GM10248 (cell line): Measurements from ENCODE around the gene TRERF1.

Experiments used
- CTCF ChIA-PET: fragments of 300-600 bp; sonication (Branson Sonifier 250); formaldehyde crosslinking; extraction: SDS; loops from one replicate; lab custom pipeline; 2021; ENCODE audit warnings: antibody characterized with exemption; lab: Yijun Ruan, JAX
- POLR2A ChIA-PET: fragments of 350-650 bp; sonication (Branson Sonifier 250); formaldehyde crosslinking; extraction: SDS; loops from one replicate; lab custom pipeline; 2020; ENCODE audit warnings: antibody characterized with exemption; lab: Yijun Ruan, JAX
- DNase-seq: peaks from one replicate; pipeline ENCODE4 v3.0.0; 2012; ENCODE audit errors: extremely low spot score
- CTCF ChIP-seq: IDR thresholded peaks from 2 replicates; pipeline ENCODE4 v1.5.1; 2012; ENCODE audit warnings: mild to moderate bottlenecking, low read depth; ENCODE audit errors: extremely low read depth, missing control alignments, control extremely low read depth

The TRERF1 gene

GRCh38 chr6:42368181-42368580 is 83.5 kb downstream of the TRERF1 start:
- CTCF ChIA-PET = interaction anchor here (1.8 to 3.6 kb wide), 4 partner anchors 10 to 179 kb away, joined by 5 to 16 read pairs (median 9); no protein-coding TSS in a partner anchor
- TF ChIP-seq CTCF = no peak
- POLR2A ChIA-PET = no interaction called here
- peak; percentile 68 for DNase-seq

GRCh38 chr6:42367353-42368011 is 84.2 kb downstream of the TRERF1 start:
- TF ChIP-seq CTCF = no peak
- peak; percentile 77 for DNase-seq
- POLR2A ChIA-PET = no interaction called here
- CTCF ChIA-PET = interaction anchor here (0.9 to 3.6 kb wide), 9 partner anchors 9 to 180 kb away, joined by 3 to 16 read pairs (median 4); no protein-coding TSS in a partner anchor

GRCh38 chr6:42366999-42367352 is 84.8 kb downstream of the TRERF1 start:
- no peak for TF ChIP-seq CTCF
- ChIA-PET CTCF (interaction anchor here (0.9 to 3.6 kb wide), 10 partner anchors 9 to 181 kb away, joined by 3 to 16 read pairs (median 4); no protein-coding TSS in a partner anchor), POLR2A (no interaction called here)
- no peak for DNase-seq

- ChIA-PET POLR2A (no interaction called here), CTCF (interaction anchor here (0.9 to 3.6 kb wide), 9 partner anchors 12 to 181 kb away, joined by 3 to 16 read pairs (median 5); no protein-coding TSS in a partner anchor)
- no peak for TF ChIP-seq CTCF
- DNase-seq = no peak
Observed at GRCh38 chr6:42366011-42366705, 85.6 kb downstream of the TRERF1 start.

GRCh38 chr6:42365021-42365420 is 86.7 kb downstream of the TRERF1 start:
- DNase-seq = no peak
- no peak for TF ChIP-seq CTCF
- POLR2A ChIA-PET = no interaction called here
- CTCF ChIA-PET = interaction anchor here (1.7 kb wide), 1 partner anchor 25 kb away, joined by 4 read pairs; no protein-coding TSS in a partner anchor

GRCh38 chr6:42363926-42364849 is 87.5 kb downstream of the TRERF1 start:
- no peak for DNase-seq
- no peak for TF ChIP-seq CTCF
- ChIA-PET CTCF (no interaction called here), POLR2A (no interaction called here)
